HTERT RPE-1 (cell line): Measurements from ENCODE around the gene KPNA4.
"Not testable (repeated sequence)": the region's sequence is repeated elsewhere in the genome, so short reads cannot be mapped to it uniquely, and the experiment has no call there.

Experiments used
- in situ Hi-C: fragments of 300-500 bp; cut with MboI; formaldehyde crosslinking; loops from 4 replicates; pipeline ENCODE4 v1.14.3; 2020; ENCODE audit warnings: low sequenced_read_pairs

Gene KPNA4

GRCh38 chr3:160452251-160452650, 113.1 kb downstream of the KPNA4 start:
- in situ Hi-C loops: not testable (repeated sequence)

GRCh38 chr3:160451602-160452001, 113.8 kb downstream of the KPNA4 start:
- in situ Hi-C loops: no loop called here

DNA sequence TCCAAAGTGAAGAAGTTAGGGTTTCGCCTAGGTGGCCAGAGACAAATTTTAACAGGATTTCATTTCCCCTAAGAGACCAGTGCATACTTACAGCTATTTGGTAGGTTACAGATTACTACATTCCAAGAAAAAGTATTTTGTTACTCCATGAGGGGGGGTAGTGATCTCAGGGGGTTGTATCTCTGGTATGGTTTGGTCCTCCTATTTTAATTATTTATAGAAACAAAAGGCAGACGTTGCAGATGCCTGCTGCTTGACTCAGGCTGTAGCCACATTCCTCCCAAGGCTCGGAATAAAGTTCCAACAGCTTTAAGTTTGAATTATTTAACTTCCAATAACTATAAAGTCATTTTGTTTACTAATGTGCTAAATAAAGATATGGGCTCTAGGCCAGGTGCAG, 114.5 kb downstream of the KPNA4 start:
- in situ Hi-C loops: no loop called here

DNA sequence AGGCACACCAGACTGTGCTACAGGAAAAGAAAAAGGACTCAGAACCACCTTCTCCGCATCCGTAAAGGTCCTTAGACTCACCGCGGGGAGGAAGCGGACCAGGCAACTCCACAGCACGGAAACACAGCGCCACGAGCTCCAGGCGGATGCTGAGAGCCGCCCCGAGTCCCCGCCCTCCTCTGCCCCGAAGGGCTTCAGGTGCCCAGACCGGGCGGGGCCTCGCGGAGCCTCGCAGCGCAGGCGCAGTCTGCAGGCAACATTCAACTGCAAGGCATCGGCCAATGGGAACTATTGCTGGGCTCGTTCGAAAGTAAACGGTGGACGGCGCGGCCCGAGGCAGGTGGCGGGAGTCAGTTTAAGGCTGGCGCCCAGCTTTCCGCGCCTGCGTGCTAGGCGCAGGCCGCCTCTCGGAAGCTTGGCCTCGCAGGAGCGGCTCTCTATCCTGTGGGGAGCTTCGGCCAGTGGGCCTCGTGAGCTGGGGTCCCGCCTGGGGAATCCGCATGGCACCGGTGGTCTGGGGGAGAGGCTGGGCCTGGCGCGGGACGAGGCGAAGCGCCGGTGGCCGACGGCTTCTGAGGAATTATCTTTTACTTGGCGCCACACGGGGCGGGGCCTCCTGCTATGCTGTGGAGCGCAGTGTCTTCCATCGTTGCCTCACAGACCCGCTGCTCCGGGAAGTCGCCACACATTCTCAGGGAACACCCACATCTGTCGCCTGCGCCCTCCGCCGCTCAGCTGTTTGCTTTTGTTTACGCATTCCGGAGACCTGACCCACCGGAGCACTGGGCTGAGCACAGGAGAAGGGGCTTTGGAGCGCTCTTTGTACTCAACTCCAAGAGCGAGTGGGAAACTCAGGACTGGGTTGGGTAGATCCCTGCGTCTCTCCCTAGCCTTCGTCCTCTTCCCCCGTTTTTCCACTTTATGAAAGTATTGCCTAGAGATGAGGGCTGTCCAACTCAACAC, 115.5 kb downstream of the KPNA4 start, which contains the start of gene TRIM59:
Gene TRIM59 (minus strand): TSS at position 151 of the 963 bp plus-strand sequence. CDS start 10,603 bp downstream, outside the sequence.
- in situ Hi-C loops: no loop called here

DNA sequence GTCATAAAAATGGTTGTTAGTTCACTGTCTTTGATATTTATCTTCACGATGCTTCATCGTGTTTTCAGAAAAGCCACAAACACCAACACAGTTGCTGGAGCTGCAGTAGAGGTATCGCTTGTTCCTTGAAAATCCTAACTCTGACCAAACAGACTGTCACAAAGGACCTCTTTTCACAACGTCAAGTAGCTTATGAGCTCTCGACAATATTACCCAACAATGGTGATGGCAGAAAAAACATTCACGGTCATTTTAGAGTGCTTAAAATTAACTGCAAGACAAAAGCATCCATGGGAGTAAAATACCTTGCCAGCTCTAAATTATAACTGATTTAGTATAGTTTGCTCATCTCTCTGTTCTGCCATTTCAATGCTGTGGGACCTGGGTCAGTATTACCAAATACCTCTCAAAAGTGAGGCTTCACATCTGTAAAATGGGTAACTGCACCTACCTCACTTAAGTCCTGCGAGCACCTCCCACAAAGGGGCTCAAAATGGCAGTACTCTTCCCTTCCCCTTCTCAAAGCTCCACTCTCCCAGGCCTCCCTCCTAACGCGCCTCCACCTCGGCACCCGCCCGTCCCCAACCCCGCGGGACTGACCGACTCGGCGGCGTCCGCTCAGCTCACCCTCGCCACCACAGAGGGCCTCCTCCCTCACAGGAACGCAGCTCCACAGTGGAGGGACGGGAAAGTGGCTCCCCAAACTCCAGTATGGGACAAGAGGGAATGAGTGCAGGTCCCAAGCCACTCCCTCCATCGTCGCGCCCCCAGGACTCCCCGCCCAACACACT, 116.3 kb downstream of the KPNA4 start:
- in situ Hi-C loops: no loop called here

- in situ Hi-C loops: no loop called here
Observed at GRCh38 chr3:160447544-160447943, 117.8 kb downstream of the KPNA4 start.

DNA sequence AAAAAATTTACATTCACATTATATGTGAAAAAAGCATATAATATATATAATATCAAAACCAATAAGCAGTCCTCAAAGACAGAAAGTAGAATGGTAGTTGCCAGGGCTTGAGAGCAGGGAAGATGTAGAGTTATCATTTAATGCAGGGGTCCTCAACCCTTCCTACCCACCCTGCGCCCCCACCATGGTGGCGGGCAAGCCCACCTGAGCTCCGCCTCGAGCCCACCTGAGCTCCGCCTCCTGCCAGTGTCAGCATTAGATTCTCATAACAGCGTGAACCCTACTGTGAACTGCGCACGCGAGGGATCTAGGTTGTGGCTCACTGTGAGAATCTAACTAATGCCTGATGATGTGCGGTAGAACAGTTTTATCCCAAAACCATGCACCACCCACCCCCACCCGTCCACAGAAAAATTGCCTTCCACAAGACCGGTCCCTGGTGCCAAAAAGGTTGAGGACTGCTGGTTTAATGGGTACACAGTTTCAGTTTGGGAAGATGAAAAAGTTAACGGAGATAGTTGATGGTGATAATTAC, 118.8 kb downstream of the KPNA4 start:
- in situ Hi-C loops: no loop called here

DNA sequence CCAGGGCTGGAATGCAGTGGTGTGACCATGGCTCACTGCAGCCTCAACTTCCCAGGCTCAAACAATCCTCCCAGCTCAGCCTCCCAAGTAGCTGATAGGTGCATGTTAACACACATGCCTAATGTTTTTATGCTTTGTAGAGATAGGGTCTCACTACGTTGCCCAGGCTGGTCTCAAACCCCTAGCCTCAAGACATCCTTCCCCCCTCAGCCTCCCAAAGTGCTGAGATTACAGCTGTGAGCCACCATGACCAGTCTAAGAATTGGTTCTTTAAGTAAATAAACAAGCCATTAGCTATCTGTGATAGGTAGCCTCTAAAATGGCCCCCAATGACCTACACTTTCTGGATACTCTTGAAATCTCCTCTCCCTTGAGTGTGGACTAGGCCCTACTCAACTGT, 119.5 kb downstream of the KPNA4 start:
- in situ Hi-C loops: no loop called here
